ENCODE data around the gene NUBP1.

NUBP1 gene

GRCh38 chr16:10731790-10732189, 11.9 kb upstream of the NUBP1 start:
- Histone ChIP-seq H3K4me2 (ENCODE audit: low read length) (no peak overlapping the region), H3K27me3 (ENCODE audit: insufficient read depth, low read length) (no peaks in the 10 kb centered on the region), H3K4ac (ENCODE audit: low read depth, low read length) (no peak overlapping the region), H3K36me3 (ENCODE audit: control insufficient read depth in 1 of 2, insufficient read depth in 2 of 2, low read length in 2 of 2) (no peaks in the 10 kb centered on the region), H3K18ac (ENCODE audit: low read length) (no peak overlapping the region), H4K8ac (ENCODE audit: low read depth, low read length) (no peak overlapping the region), H2AFZ (ENCODE audit: insufficient read depth, low read length, poor library complexity) (no peak overlapping the region), H4K12ac (ENCODE audit: low read depth, low read length) (no peak overlapping the region), H3K9ac (ENCODE audit: low read length) (no peak overlapping the region), H3K4me3 (ENCODE audit: low read depth, low read length) (no peak overlapping the region), H3K9me3 (ENCODE audit: insufficient read depth, low read depth, low read length) (no peaks in the 10 kb centered on the region), H3K4me1 (ENCODE audit: control insufficient read depth in 1 of 2, insufficient read depth in 2 of 2, low read length in 2 of 2) (no peaks in the 10 kb centered on the region), H3K79me2 (ENCODE audit: control insufficient read depth, insufficient read depth, low read length, poor library complexity) (no peaks in the 10 kb centered on the region), H2BK120ac (ENCODE audit: insufficient read depth, low read length, poor library complexity) (no peak overlapping the region), H3K27ac (ENCODE audit: low read depth, low read length) (no peak overlapping the region), H2AK5ac (ENCODE audit: low read length) (no peak overlapping the region), H3K23ac (ENCODE audit: low read length) (no peak overlapping the region), H4K91ac (ENCODE audit: low read depth, low read length) (no peak overlapping the region), H3K14ac (ENCODE audit: low read length) (no peak overlapping the region), H3K79me1 (ENCODE audit: low read length) (no peaks in the 10 kb centered on the region), H2BK5ac (ENCODE audit: low read depth, low read length, poor library complexity) (no peak overlapping the region), H2BK12ac (ENCODE audit: low read length) (no peak overlapping the region)
- no CpG with 5 or more reads among the region's 7 CpGs for WGBS (ENCODE audit: extremely low coverage, insufficient coverage, insufficient read length)
- DNase-seq: no peak

- Histone ChIP-seq H2AK5ac (ENCODE audit: low read length) (no peak overlapping the region), H3K4me1 (ENCODE audit: control insufficient read depth in 1 of 2, insufficient read depth in 2 of 2, low read length in 2 of 2) (peaks cover 5 to 6% of the 10 kb centered on the region in 2 experiments), H3K23ac (ENCODE audit: low read length) (no peak overlapping the region), H3K4ac (ENCODE audit: low read depth, low read length) (no peak overlapping the region), H3K36me3 (ENCODE audit: control insufficient read depth in 1 of 2, insufficient read depth in 2 of 2, low read length in 2 of 2) (no peaks in the 10 kb centered on the region), H4K12ac (ENCODE audit: low read depth, low read length) (peak overlapping the region; percentile 28), H3K4me2 (ENCODE audit: low read length) (no peak overlapping the region), H3K27me3 (ENCODE audit: insufficient read depth, low read length) (no peaks in the 10 kb centered on the region), H3K9ac (ENCODE audit: low read length) (no peak overlapping the region), H3K27ac (ENCODE audit: low read depth, low read length) (no peak overlapping the region), H3K9me3 (ENCODE audit: insufficient read depth, low read depth, low read length) (peaks cover 2% of the 10 kb centered on the region), H4K8ac (ENCODE audit: low read depth, low read length) (peak overlapping the region; percentile 33), H3K4me3 (ENCODE audit: low read depth, low read length) (no peak overlapping the region), H2BK120ac (ENCODE audit: insufficient read depth, low read length, poor library complexity) (no peak overlapping the region), H3K14ac (ENCODE audit: low read length) (no peak overlapping the region), H4K91ac (ENCODE audit: low read depth, low read length) (no peak overlapping the region), H2BK12ac (ENCODE audit: low read length) (peak overlapping the region; percentile 45), H3K79me2 (ENCODE audit: control insufficient read depth, insufficient read depth, low read length, poor library complexity) (no peaks in the 10 kb centered on the region), H2AFZ (ENCODE audit: insufficient read depth, low read length, poor library complexity) (no peak overlapping the region), H2BK5ac (ENCODE audit: low read depth, low read length, poor library complexity) (no peak overlapping the region), H3K18ac (ENCODE audit: low read length) (no peak overlapping the region), H3K79me1 (ENCODE audit: low read length) (peaks cover 4% of the 10 kb centered on the region)
- peak; percentile 50 to 87 for DNase-seq
- WGBS (ENCODE audit: extremely low coverage, insufficient coverage, insufficient read length): no CpG with 5 or more reads among the region's 12 CpGs
These were observed 6.5 kb upstream of the NUBP1 start for GRCh38 chr16:10737068-10737625.

- peaks cover 2% of the 10 kb centered on the region for H3K9me3 ChIP-seq (ENCODE audit: insufficient read depth, low read depth, low read length)
- H4K12ac ChIP-seq (ENCODE audit: low read depth, low read length): no peak overlapping the region
- H2AK5ac ChIP-seq (ENCODE audit: low read length): peak overlapping the region; percentile 18
- no peaks in the 10 kb centered on the region for H3K27me3 ChIP-seq (ENCODE audit: insufficient read depth, low read length)
- H3K14ac ChIP-seq (ENCODE audit: low read length): no peak overlapping the region
- H3K4me1 ChIP-seq (ENCODE audit: control insufficient read depth in 1 of 2, insufficient read depth in 2 of 2, low read length in 2 of 2): peaks cover 5 to 6% of the 10 kb centered on the region in 2 experiments
- no peak overlapping the region for H3K4ac ChIP-seq (ENCODE audit: low read depth, low read length)
- H3K18ac ChIP-seq (ENCODE audit: low read length): peak overlapping the region; percentile 4
- no peaks in the 10 kb centered on the region for H3K36me3 ChIP-seq (ENCODE audit: control insufficient read depth in 1 of 2, insufficient read depth in 2 of 2, low read length in 2 of 2)
- peak; percentile 84 to 91 for DNase-seq
- H3K79me2 ChIP-seq (ENCODE audit: control insufficient read depth, insufficient read depth, low read length, poor library complexity): no peaks in the 10 kb centered on the region
- H3K23ac ChIP-seq (ENCODE audit: low read length): peak overlapping the region; percentile 60
- H2BK12ac ChIP-seq (ENCODE audit: low read length): peak overlapping the region; percentile 5
- no peak overlapping the region for H3K4me3 ChIP-seq (ENCODE audit: low read depth, low read length)
- H2BK5ac ChIP-seq (ENCODE audit: low read depth, low read length, poor library complexity): no peak overlapping the region
- peaks cover 4% of the 10 kb centered on the region for H3K79me1 ChIP-seq (ENCODE audit: low read length)
- H3K27ac ChIP-seq (ENCODE audit: low read depth, low read length): peak overlapping the region; percentile 23
- H3K4me2 ChIP-seq (ENCODE audit: low read length): no peak overlapping the region
- peak overlapping the region; percentile 74 for H3K9ac ChIP-seq (ENCODE audit: low read length)
- WGBS (ENCODE audit: extremely low coverage, insufficient coverage, insufficient read length): no CpG with 5 or more reads among the region's 12 CpGs
- H2BK120ac ChIP-seq (ENCODE audit: insufficient read depth, low read length, poor library complexity): no peak overlapping the region
- no peak overlapping the region for H4K8ac ChIP-seq (ENCODE audit: low read depth, low read length)
- no peak overlapping the region for H2AFZ ChIP-seq (ENCODE audit: insufficient read depth, low read length, poor library complexity)
- peak overlapping the region; percentile 0 for H4K91ac ChIP-seq (ENCODE audit: low read depth, low read length)
These were observed 5.2 kb upstream of the NUBP1 start for GRCh38 chr16:10738231-10739077.

- H4K12ac ChIP-seq (ENCODE audit: low read depth, low read length): no peak overlapping the region
- H3K4me2 ChIP-seq (ENCODE audit: low read length): no peak overlapping the region
- no peaks in the 10 kb centered on the region for H3K27me3 ChIP-seq (ENCODE audit: insufficient read depth, low read length)
- no peak for DNase-seq
- no peak overlapping the region for H2BK5ac ChIP-seq (ENCODE audit: low read depth, low read length, poor library complexity)
- H3K79me1 ChIP-seq (ENCODE audit: low read length): peaks cover 11% of the 10 kb centered on the region
- no peak overlapping the region for H3K27ac ChIP-seq (ENCODE audit: low read depth, low read length)
- no peak overlapping the region for H2BK120ac ChIP-seq (ENCODE audit: insufficient read depth, low read length, poor library complexity)
- WGBS (ENCODE audit: extremely low coverage, insufficient coverage, insufficient read length): no CpG with 5 or more reads among the region's 10 CpGs
- H3K36me3 ChIP-seq (ENCODE audit: control insufficient read depth in 1 of 2, insufficient read depth in 2 of 2, low read length in 2 of 2): no peaks in the 10 kb centered on the region
- no peak overlapping the region for H3K9ac ChIP-seq (ENCODE audit: low read length)
- no peak overlapping the region for H3K18ac ChIP-seq (ENCODE audit: low read length)
- peaks cover 4% of the 10 kb centered on the region for H3K79me2 ChIP-seq (ENCODE audit: control insufficient read depth, insufficient read depth, low read length, poor library complexity)
- H3K14ac ChIP-seq (ENCODE audit: low read length): no peak overlapping the region
- peaks cover 2% of the 10 kb centered on the region for H3K9me3 ChIP-seq (ENCODE audit: insufficient read depth, low read depth, low read length)
- H2AK5ac ChIP-seq (ENCODE audit: low read length): no peak overlapping the region
- no peak overlapping the region for H4K8ac ChIP-seq (ENCODE audit: low read depth, low read length)
- H3K4me1 ChIP-seq (ENCODE audit: control insufficient read depth in 1 of 2, insufficient read depth in 2 of 2, low read length in 2 of 2): peaks cover 7 to 9% of the 10 kb centered on the region in 2 experiments
- H3K4ac ChIP-seq (ENCODE audit: low read depth, low read length): no peak overlapping the region
- no peak overlapping the region for H3K23ac ChIP-seq (ENCODE audit: low read length)
- no peak overlapping the region for H4K91ac ChIP-seq (ENCODE audit: low read depth, low read length)
- H2AFZ ChIP-seq (ENCODE audit: insufficient read depth, low read length, poor library complexity): no peak overlapping the region
- H2BK12ac ChIP-seq (ENCODE audit: low read length): no peak overlapping the region
- H3K4me3 ChIP-seq (ENCODE audit: low read depth, low read length): no peak overlapping the region
These were observed 3.4 kb upstream of the NUBP1 start for GRCh38 chr16:10740000-10740844.

Measured in trophoblast cell (in vitro differentiated cells and primary cell).